ENCODE data around the gene TOM1L1.

TOM1L1 gene

GRCh38 chr17:54947396-54947795 lies 46.7 kb downstream of the TOM1L1 start:
- DNase-seq (ENCODE audit: low read depth in 2 of 2): no peak

GRCh38 chr17:54948380-54948779 lies 47.7 kb downstream of the TOM1L1 start:
- DNase-seq (ENCODE audit: low read depth in 2 of 2): no peak

- DNase-seq (ENCODE audit: low read depth in 2 of 2): no peak
Measured at GRCh38 chr17:54950116-54950515, 49.5 kb downstream of the TOM1L1 start.

- no peak for DNase-seq (ENCODE audit: low read depth in 2 of 2)
Measured at GRCh38 chr17:54951286-54951685, 50.6 kb downstream of the TOM1L1 start.

- DNase-seq (ENCODE audit: low read depth in 2 of 2): no peak
Measured at GRCh38 chr17:54956791-54957190, 56.1 kb downstream of the TOM1L1 start.

- no peak for DNase-seq (ENCODE audit: low read depth in 2 of 2)
Measured at GRCh38 chr17:54967621-54968261, 67.1 kb downstream of the TOM1L1 start.

GRCh38 chr17:54968262-54968987 lies 67.8 kb downstream of the TOM1L1 start, which contains the start of the genes COX11 and STXBP4:
Gene COX11, minus strand, starts transcription at chr17:54968654. Its CDS starts 8 bp downstream, at chr17:54968646.
Gene STXBP4, plus strand, starts transcription at chr17:54968765. Its CDS starts 17,455 bp downstream, at chr17:54986220.
- peak; percentile 83 to 87 for DNase-seq (ENCODE audit: low read depth in 2 of 2)

GRCh38 chr17:54968988-54969332 lies 68.3 kb downstream of the TOM1L1 start:
- DNase-seq (ENCODE audit: low read depth in 2 of 2): peak in 1 of 2 donors; percentile 10

GRCh38 chr17:54969658-54970572 lies 69.3 kb downstream of the TOM1L1 start:
- no peak for DNase-seq (ENCODE audit: low read depth in 2 of 2)

GRCh38 chr17:54971147-54971546 lies 70.5 kb downstream of the TOM1L1 start:
- DNase-seq (ENCODE audit: low read depth in 2 of 2): no peak

- DNase-seq (ENCODE audit: low read depth in 2 of 2): no peak
Measured at GRCh38 chr17:54971901-54972300, 71.2 kb downstream of the TOM1L1 start.

- no peak for DNase-seq (ENCODE audit: low read depth in 2 of 2)
Measured at GRCh38 chr17:54972406-54973138, 71.9 kb downstream of the TOM1L1 start.

GRCh38 chr17:54974759-54975158 lies 74.1 kb downstream of the TOM1L1 start:
- DNase-seq (ENCODE audit: low read depth in 2 of 2): no peak

- DNase-seq (ENCODE audit: low read depth in 2 of 2): no peak
Measured at GRCh38 chr17:54976316-54976715, 75.7 kb downstream of the TOM1L1 start.

GRCh38 chr17:54977744-54978143 lies 77.1 kb downstream of the TOM1L1 start:
- no peak for DNase-seq (ENCODE audit: low read depth in 2 of 2)

- DNase-seq (ENCODE audit: low read depth in 2 of 2): no peak
Measured at GRCh38 chr17:54979657-54980056, 79.0 kb downstream of the TOM1L1 start.

GRCh38 chr17:54980375-54980774 lies 79.7 kb downstream of the TOM1L1 start:
- no peak for DNase-seq (ENCODE audit: low read depth in 2 of 2)

- DNase-seq (ENCODE audit: low read depth in 2 of 2): no peak
Measured at GRCh38 chr17:54982399-54982798, 81.7 kb downstream of the TOM1L1 start.

GRCh38 chr17:54983260-54983659 lies 82.6 kb downstream of the TOM1L1 start:
- no peak for DNase-seq (ENCODE audit: low read depth in 2 of 2)

- no peak for DNase-seq (ENCODE audit: low read depth in 2 of 2)
Measured at GRCh38 chr17:54985476-54985875, 84.8 kb downstream of the TOM1L1 start.

GRCh38 chr17:54990118-54990517 lies 89.5 kb downstream of the TOM1L1 start:
- no peak for DNase-seq (ENCODE audit: low read depth in 2 of 2)

- DNase-seq (ENCODE audit: low read depth in 2 of 2): no peak
Measured at GRCh38 chr17:54991567-54991966, 90.9 kb downstream of the TOM1L1 start.

All from stimulated activated CD8-positive, alpha-beta memory T cell treated with anti-CD3 and anti-CD28 coated beads, Interleukin-15, amount 100 ng/mL, for 4 hours (primary cell).